ENCODE measurements around the gene TSHZ2.

DNA sequence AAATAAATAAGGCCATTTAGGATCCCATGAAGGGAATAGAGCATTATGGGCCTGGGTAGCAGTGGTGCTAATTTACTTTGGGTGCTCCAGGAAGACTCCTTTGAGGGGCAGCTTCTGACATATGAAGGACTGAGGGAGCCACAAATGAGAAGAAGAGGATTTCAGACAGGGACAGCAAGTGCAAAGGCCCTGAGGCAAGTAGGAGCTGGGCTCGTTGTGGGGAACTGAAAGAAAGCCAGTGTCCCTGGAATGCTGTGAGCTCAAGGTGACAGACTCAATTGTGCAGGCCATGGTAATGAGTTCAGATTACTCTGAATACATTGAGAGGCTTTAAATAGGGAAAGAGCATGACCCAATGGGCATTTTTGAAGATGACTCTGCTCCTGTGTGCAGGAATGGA, 307.6 kb downstream of the TSHZ2 start:
- TF ChIP-seq, protein P1, sequence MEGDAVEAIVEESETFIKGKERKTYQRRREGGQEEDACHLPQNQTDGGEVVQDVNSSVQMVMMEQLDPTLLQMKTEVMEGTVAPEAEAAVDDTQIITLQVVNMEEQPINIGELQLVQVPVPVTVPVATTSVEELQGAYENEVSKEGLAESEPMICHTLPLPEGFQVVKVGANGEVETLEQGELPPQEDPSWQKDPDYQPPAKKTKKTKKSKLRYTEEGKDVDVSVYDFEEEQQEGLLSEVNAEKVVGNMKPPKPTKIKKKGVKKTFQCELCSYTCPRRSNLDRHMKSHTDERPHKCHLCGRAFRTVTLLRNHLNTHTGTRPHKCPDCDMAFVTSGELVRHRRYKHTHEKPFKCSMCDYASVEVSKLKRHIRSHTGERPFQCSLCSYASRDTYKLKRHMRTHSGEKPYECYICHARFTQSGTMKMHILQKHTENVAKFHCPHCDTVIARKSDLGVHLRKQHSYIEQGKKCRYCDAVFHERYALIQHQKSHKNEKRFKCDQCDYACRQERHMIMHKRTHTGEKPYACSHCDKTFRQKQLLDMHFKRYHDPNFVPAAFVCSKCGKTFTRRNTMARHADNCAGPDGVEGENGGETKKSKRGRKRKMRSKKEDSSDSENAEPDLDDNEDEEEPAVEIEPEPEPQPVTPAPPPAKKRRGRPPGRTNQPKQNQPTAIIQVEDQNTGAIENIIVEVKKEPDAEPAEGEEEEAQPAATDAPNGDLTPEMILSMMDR (IDR thresholded peaks at IDR 0.05; ENCODE audit: poor library complexity, severe bottlenecking) = no peak
- TF ChIP-seq TAF1 (IDR thresholded peaks at IDR 0.05; ENCODE audit: low read depth) (no peak), EP300 (conservative IDR thresholded peaks at IDR 0.05; ENCODE audit: poor library complexity, severe bottlenecking) (no peak), POLR2AphosphoS5 (IDR thresholded peaks at IDR 0.05) (no peak)
